ENCODE results near the gene PHYHIPL. TPM values are rescaled to one million over a fixed set of nuclear protein-coding genes. Genes with fewer than 3 reads are reported as not detected.

Gene PHYHIPL
- total and polyA plus RNA-seq, 2 of the 8 experiments (the other 6 are each of a cell fraction or from before 2014, with no cell fraction given) = 0.23 to 0.48 TPM

GRCh38 chr10:59143544-59143943, 32.9 kb upstream of the PHYHIPL start (continued):
- TF ChIP-seq CBX8 (IDR thresholded peaks at IDR 0.05; ENCODE audit: borderline replicate concordance, low read depth, low read length) = no peak
- no peak for TF ChIP-seq HDAC2 (IDR thresholded peaks at IDR 0.05; ENCODE audit: borderline replicate concordance in 1 of 2, low read depth in 2 of 2, low read length in 2 of 2)
- TF ChIP-seq BACH1 (IDR thresholded peaks at IDR 0.05; ENCODE audit: low read length) = no peak
- TF ChIP-seq BRCA1 (IDR thresholded peaks at IDR 0.05; ENCODE audit: low read depth, low read length) = no peak
- no peak for TF ChIP-seq ATF2 (IDR thresholded peaks at IDR 0.05; ENCODE audit: low read length)
